ENCODE data around the gene DGKQ.
"Not testable (repeated sequence)": the region's sequence is repeated elsewhere in the genome, so short reads cannot be mapped to it uniquely, and the experiment has no call there.

The DGKQ gene

DNA sequence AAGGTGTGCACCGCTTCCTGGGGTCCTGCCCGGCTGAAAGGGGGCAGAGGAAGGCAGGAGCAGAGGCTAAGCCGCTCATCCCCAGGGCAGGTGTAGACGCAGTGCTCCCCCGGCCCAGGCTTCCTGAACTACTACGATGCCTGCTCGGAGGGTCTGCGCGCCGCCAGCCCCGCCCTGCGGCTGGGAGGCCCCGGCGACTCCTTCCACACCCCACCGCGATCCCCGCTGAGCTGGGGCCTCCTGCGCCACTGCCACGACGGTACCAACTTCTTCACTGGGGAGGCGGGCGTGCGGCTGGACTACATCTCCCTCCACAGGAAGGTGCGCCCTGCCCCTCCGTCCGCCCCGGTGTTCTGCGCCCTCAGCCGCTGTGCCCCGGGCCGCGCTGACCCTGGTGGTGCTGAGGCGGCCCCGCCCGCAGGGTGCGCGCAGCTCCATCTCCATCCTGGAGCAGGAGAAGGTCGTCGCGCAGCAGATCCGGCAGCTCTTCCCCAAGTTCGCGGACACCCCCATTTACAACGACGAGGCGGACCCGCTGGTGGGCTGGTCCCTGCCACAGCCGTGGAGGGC lies 28.3 kb upstream of the DGKQ start:
- H3K36me3 ChIP-seq: no peaks in the 10 kb centered on the region
- H3K9me3 ChIP-seq: no peaks in the 10 kb centered on the region
- H3K27me3 ChIP-seq: peaks cover 87% of the 10 kb centered on the region
- DNase-seq: no peak
- TF ChIP-seq, protein P1, sequence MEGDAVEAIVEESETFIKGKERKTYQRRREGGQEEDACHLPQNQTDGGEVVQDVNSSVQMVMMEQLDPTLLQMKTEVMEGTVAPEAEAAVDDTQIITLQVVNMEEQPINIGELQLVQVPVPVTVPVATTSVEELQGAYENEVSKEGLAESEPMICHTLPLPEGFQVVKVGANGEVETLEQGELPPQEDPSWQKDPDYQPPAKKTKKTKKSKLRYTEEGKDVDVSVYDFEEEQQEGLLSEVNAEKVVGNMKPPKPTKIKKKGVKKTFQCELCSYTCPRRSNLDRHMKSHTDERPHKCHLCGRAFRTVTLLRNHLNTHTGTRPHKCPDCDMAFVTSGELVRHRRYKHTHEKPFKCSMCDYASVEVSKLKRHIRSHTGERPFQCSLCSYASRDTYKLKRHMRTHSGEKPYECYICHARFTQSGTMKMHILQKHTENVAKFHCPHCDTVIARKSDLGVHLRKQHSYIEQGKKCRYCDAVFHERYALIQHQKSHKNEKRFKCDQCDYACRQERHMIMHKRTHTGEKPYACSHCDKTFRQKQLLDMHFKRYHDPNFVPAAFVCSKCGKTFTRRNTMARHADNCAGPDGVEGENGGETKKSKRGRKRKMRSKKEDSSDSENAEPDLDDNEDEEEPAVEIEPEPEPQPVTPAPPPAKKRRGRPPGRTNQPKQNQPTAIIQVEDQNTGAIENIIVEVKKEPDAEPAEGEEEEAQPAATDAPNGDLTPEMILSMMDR (IDR thresholded peaks at IDR 0.05; ENCODE audit: low read depth, low read length): no peak
- no peaks in the 10 kb centered on the region for H3K4me1 ChIP-seq
- no peak overlapping the region for H3K4me3 ChIP-seq (ENCODE audit: low read depth, low read length)

- no peak for DNase-seq
- Histone ChIP-seq H3K36me3 (no peaks in the 10 kb centered on the region), H3K27me3 (peaks cover 91% of the 10 kb centered on the region), H3K9me3 (no peaks in the 10 kb centered on the region), H3K4me1 (no peaks in the 10 kb centered on the region), H3K4me3 (ENCODE audit: low read depth, low read length) (no peak overlapping the region)
- TF ChIP-seq, protein P1 (IDR thresholded peaks at IDR 0.05; ENCODE audit: low read depth, low read length): no peak
Observed at GRCh38 chr4:1000686-1001260, 27.4 kb upstream of the DGKQ start.

- H3K4me3 ChIP-seq (ENCODE audit: low read depth, low read length): no peak overlapping the region
- DNase-seq: no peak
Observed at GRCh38 chr4:999882-1000425, 26.6 kb upstream of the DGKQ start.

DNA sequence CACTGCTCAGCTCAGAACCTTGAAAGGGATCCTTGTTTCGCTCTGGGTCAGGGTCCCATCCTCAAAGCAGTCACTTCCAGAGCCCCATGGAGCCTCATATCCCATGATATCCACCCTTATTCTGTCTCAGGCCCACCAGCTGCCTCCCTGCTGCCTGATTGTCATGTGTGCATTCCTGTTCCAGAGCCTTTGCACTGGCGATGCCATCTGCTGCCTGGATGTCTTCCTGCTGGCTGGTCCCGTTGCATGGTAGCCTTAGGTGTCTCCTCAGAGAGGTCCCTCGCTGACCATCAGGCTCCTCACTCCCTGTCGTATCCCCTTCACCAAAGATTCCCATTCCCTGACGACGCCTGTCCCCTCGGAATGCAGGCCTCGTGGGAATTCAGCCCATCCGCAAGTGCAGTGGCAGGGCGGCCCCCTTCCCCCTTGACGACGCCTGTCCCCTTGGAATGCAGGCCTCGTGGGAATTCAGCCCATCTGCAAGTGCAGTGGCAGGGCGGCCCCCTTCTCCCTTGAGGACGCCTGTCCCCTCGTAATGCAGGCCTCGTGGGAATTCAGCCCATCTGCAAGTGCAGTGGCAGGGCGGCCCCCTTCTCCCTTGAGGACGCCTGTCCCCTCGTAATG lies 26.0 kb upstream of the DGKQ start:
- not testable (repeated sequence) for H3K36me3 ChIP-seq; H3K4me3 ChIP-seq (ENCODE audit: low read depth, low read length); H3K4me1 ChIP-seq; H3K9me3 ChIP-seq
- peaks cover 80% of the 10 kb centered on the region for H3K27me3 ChIP-seq
- peak; percentile 19 for DNase-seq

More at GRCh38 chr4:999882-1000425, 26.6 kb upstream of the DGKQ start:
- peaks cover 86% of the 10 kb centered on the region for H3K27me3 ChIP-seq
- H3K36me3 ChIP-seq: no peaks in the 10 kb centered on the region
- TF ChIP-seq, protein P1 (IDR thresholded peaks at IDR 0.05; ENCODE audit: low read depth, low read length): no peak
- H3K4me1 ChIP-seq: no peaks in the 10 kb centered on the region
- H3K9me3 ChIP-seq: no peaks in the 10 kb centered on the region

- Histone ChIP-seq H3K36me3 (no peaks in the 10 kb centered on the region), H3K9me3 (no peaks in the 10 kb centered on the region), H3K27me3 (peaks cover 68% of the 10 kb centered on the region), H3K4me3 (ENCODE audit: low read depth, low read length) (no peak overlapping the region), H3K4me1 (no peaks in the 10 kb centered on the region)
- TF ChIP-seq, protein P1 (IDR thresholded peaks at IDR 0.05; ENCODE audit: low read depth, low read length): no peak
- DNase-seq: no peak
Observed at GRCh38 chr4:998096-998691, 24.8 kb upstream of the DGKQ start.

- Histone ChIP-seq H3K4me3 (ENCODE audit: low read depth, low read length) (no peak overlapping the region), H3K27me3 (peaks cover 63% of the 10 kb centered on the region), H3K36me3 (no peaks in the 10 kb centered on the region), H3K4me1 (no peaks in the 10 kb centered on the region), H3K9me3 (no peaks in the 10 kb centered on the region)
- DNase-seq: peak; percentile 19
- TF ChIP-seq, protein P1 (IDR thresholded peaks at IDR 0.05; ENCODE audit: low read depth, low read length): no peak
Observed at GRCh38 chr4:997375-998071, 24.2 kb upstream of the DGKQ start.
